Spleen (tissue), 7 donors: ENCODE data around the gene CXCL14.

Source experiments
- CTCF ChIP-seq, 11 experiments: fragments of 200-600 bp in 7 of 11; fragments of 450-650 bp in 4 of 11; sonication (generic) in 4 of 11; IDR thresholded peaks in 8 of 11; conservative IDR thresholded peaks in 3 of 11; 1 replicate in 7 of 11; 2 replicates in 4 of 11; pipeline versions ENCODE4 v1.4.0 to v1.8.0; 2016 to 2021; ENCODE audit warnings: antibody characterized with exemption in 11 of 11, inconsistent platforms in 4 of 11, mild to moderate bottlenecking in 1 of 11
- POLR2AphosphoS5 ChIP-seq, 3 donors: sonication (generic); formaldehyde crosslinking; IDR thresholded peaks; one replicate each; pipeline ENCODE4 v1.5.1; 2017; ENCODE audit warnings: antibody characterized with exemption in 3 of 3
- donor health status: DM: no; HTN: no; CAD: no; lungs with moderate emphysema.
- donor health status: DM: no; HTN: no; CAD: no.
- donor health status: DM: no; HTN: no; CAD: no.

DNA sequence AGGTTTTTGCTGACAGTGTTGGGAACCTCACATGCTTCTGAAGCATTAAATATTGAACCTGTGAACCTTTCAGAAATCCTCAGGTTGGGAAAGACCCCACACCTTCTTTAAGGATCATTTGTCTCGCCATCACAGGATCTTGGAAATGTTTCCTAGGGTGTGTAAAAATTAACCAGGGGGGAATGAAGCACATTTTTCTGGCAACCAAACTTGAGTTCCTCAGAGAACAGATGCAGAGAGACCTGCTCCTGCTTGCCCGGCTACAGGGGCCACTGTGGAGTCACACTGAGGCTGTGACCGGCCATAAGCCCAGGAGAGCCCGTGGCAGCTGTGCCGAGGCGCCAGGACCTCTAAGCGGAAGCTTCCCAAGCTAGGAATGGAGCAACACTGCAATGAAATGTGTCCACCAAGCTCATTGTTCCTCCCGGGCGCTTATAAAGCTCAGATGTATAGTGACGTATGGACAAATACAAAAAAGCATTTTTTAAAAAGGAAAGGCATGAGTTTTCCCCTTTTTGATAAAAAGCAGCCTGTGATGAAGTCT is 7.7 kb downstream of the CXCL14 start:
- no peak for TF ChIP-seq CTCF (IDR thresholded peaks at IDR 0.05 in 8 of 11, conservative IDR thresholded peaks at IDR 0.05 in 3 of 11)
- TF ChIP-seq POLR2AphosphoS5 (IDR thresholded peaks at IDR 0.05) = no peak
